Sigmoid colon (tissue), 4 donors: ENCODE measurements around the gene SLC25A45.

Experiments
- EP300 ChIP-seq, 4 donors: sonication (generic); formaldehyde crosslinking; IDR thresholded peaks; one replicate each; pipeline ENCODE4 v1.6.1; 2017; ENCODE audit warnings: antibody characterized with exemption in 4 of 4
- POLR2A ChIP-seq, 2 donors: fragments of 450-650 bp; IDR thresholded peaks; one replicate each; pipeline ENCODE4 v1.6.1; 2016; ENCODE audit warnings: antibody characterized with exemption in 2 of 2, mild to moderate bottlenecking in 2 of 2, moderate library complexity in 2 of 2
- TF ChIP-seq, protein P1 (sequence below), 4 experiments: fragments of 450-650 bp in 3 of 4; fragments of 200-600 bp in 1 of 4; IDR thresholded peaks; one replicate each; pipeline ENCODE4 v1.5.1; 2016 to 2019; ENCODE audit warnings: antibody characterized with exemption in 4 of 4, mild to moderate bottlenecking in 3 of 4, moderate library complexity in 2 of 4

DNA sequence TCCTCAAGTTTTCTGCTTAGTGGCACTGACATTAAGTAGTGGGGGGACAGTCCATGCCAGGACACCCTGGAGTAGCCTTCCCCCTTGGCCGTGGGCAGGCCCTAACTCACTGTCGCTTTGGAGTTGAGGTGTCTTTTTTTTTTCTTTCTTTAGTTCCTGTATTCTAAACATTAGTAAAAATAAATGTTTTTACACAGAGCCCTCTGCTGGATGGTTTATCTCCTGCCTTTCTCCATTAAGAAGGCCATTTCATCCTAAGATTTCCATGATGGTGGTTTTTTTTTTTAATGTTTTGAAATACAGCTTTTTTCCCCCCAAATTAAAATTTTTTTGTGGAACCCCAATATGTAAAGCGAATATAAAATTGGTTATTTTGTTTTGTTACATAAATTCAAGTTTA is 29.7 kb downstream of the SLC25A45 start:
- TF ChIP-seq, protein P1, sequence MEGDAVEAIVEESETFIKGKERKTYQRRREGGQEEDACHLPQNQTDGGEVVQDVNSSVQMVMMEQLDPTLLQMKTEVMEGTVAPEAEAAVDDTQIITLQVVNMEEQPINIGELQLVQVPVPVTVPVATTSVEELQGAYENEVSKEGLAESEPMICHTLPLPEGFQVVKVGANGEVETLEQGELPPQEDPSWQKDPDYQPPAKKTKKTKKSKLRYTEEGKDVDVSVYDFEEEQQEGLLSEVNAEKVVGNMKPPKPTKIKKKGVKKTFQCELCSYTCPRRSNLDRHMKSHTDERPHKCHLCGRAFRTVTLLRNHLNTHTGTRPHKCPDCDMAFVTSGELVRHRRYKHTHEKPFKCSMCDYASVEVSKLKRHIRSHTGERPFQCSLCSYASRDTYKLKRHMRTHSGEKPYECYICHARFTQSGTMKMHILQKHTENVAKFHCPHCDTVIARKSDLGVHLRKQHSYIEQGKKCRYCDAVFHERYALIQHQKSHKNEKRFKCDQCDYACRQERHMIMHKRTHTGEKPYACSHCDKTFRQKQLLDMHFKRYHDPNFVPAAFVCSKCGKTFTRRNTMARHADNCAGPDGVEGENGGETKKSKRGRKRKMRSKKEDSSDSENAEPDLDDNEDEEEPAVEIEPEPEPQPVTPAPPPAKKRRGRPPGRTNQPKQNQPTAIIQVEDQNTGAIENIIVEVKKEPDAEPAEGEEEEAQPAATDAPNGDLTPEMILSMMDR (IDR thresholded peaks at IDR 0.05), result peak in 1 of 4 experiments; percentile 13
- no peak for TF ChIP-seq EP300 (IDR thresholded peaks at IDR 0.05)
- no peak for TF ChIP-seq POLR2A (IDR thresholded peaks at IDR 0.05)
